Right lobe of liver (tissue), 6 donors: ENCODE data around the gene ZNF684. TPM values are rescaled to one million over a fixed set of nuclear protein-coding genes. Genes with fewer than 3 reads are reported as not detected.

Experiments used
- ATAC-seq, 4 donors: fragments of 200-7000 bp; cut with Tn5 transposase; one replicate each; pipeline ENCODE4 v1.9.1; 2020; ENCODE audit warnings: mild to moderate bottlenecking in 4 of 4, moderate library complexity in 4 of 4
- DNase-seq, 3 donors: peaks; one replicate each; pipeline ENCODE4 v3.0.0-alpha.2; 2020
- H3K27ac ChIP-seq, 3 donors: fragments of 200-600 bp; one replicate each; pipeline ENCODE4 v1.8.0; 2022
- H3K27me3 ChIP-seq, 2 donors: fragments of 200-600 bp; one replicate each; pipeline ENCODE4 v1.8.0; 2022
- H3K36me3 ChIP-seq, 4 donors: fragments of 200-600 bp; sonication (generic) in 1 of 4; one replicate each; pipeline versions ENCODE4 v1.5.1 to v1.8.0; 2017 to 2022; ENCODE audit warnings: control low read depth in 1 of 4
- H3K4me1 ChIP-seq, 4 donors: fragments of 200-600 bp; sonication (generic) in 1 of 4; one replicate each; pipeline versions ENCODE4 v1.5.1 to v1.8.0; 2017 to 2022; ENCODE audit warnings: control low read depth in 1 of 4
- H3K4me3 ChIP-seq, 3 donors: fragments of 200-600 bp; one replicate each; pipeline ENCODE4 v1.8.0; 2022
- H3K9me3 ChIP-seq, 4 donors: fragments of 200-600 bp; sonication (generic) in 1 of 4; one replicate each; pipeline versions ENCODE4 v1.5.1 to v1.8.0; 2017 to 2022; ENCODE audit warnings: control low read depth in 1 of 4
- POLR2A ChIP-seq: fragments of 450-650 bp; IDR thresholded peaks from one replicate; pipeline ENCODE4 v1.6.1; 2017; ENCODE audit warnings: antibody characterized with exemption, mild to moderate bottlenecking
- WGBS: methylation state at CpG from one replicate; pipeline ENCODE4 v1.1.6; 2018; ENCODE audit warnings: low coverage, low lambda C conversion rate; ENCODE audit not compliant: insufficient coverage; ENCODE audit errors: missing lambda C conversion rate; 5-methylcytosine and 5-hydroxymethylcytosine counted together
- intact Hi-C, 2 donors: fragments of 100-400 bp; cut with DNase I; formaldehyde crosslinking; loops; one replicate each; pipeline versions ENCODE4 v1.11.2 to v1.14.1; 2022
- total RNA-seq, 6 experiments: library from RNA; depleted of rRNA in 2 of 6; stranded (reverse); fragments of >200 nt in 2 of 6; fragmentation: NEBNext Ultra II Directional in 3 of 6; extraction: Animal tissue kit (Norgen Biotek cat#: 25700) in 3 of 6; gene quantifications; one replicate each; pipeline versions ENCODE4 v1.1.0 to v1.2.4, GENCODE V29; 2016 to 2023
- TF ChIP-seq, protein P1 (sequence below), 4 donors: fragments of 200-600 bp in 3 of 4; fragments of 450-650 bp in 1 of 4; IDR thresholded peaks; one replicate each; pipeline versions ENCODE4 v1.5.1 to v1.8.0; 2016 to 2022; ENCODE audit warnings: antibody characterized with exemption in 4 of 4, mild to moderate bottlenecking in 2 of 4
- donor health status: DM: no; HTN: yes; CAD: no.
- donor health status: DM: no; HTN: no; CAD: no.
- donor health status: DM: no; HTN: no; CAD: no.
- donor health status: DM: no; HTN: yes; CAD: no.
- donor health status: DM: no; HTN: yes; CAD: no.

The ZNF684 gene
- total RNA-seq, 6 experiments from 2014 or later = 6.0 to 11.0 (median 8.6) TPM

DNA sequence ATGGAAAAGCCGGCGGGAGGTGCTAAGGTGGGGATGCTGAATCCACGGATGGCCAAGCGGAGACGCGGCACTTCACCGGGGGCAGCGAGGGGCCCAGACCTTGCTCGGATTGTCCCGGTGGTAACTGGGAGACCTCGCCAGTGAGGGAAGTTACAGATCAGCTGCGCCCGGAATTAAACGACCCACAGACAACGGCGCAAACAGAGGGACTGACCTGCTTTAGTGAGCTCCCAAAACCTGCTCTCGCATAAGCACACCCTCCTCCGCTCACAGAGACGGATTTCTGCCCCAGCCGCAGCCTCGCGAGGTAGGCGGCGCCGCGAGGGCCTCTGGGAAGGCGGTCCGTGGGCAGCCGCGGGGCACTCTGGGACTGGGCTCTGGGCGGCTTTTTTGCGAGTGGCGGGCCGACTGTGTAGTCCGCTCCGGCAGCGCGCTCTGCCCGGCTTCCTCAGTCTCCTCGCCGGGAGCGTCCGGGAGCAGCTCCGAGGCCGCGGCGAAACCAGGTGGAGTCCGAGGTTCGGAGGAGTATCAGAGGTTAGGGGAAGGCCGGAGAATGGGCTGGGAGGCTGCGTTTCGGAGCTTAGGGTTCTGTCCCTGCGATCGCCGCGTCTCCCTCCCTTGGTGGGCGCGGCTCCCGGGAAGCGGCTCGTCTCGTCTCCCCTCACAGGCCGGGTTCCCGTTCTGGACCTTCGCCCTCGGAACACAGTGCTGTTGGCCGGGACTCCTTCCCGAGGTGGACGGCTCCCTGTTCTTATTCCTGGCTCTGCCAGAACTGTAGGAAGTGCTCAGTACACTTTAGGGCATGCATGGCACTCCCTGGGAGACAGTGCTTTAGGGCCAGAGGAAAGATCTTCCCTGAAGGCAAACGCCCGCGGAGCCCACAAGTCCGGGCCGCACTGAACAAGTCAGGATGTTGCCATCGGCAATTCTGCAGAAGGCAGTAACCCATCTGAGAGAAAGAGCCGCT lies 22.8 kb upstream of the ZNF684 start, which contains the start of gene EXO5:
EXO5 (plus strand) TSS at position 393 of the 967 bp plus-strand sequence. CDS start 5,778 bp downstream, outside the sequence.
- no peaks in the 10 kb centered on the region for H3K27me3 ChIP-seq
- WGBS = 0% methylated on average over 20 of the region's 76 CpGs
- ATAC-seq (peak; percentile 99 to 100 (median 100)), DNase-seq (peak; percentile 90 to 92 (median 90))
- intact Hi-C loops = no loop called here
- H3K4me3 ChIP-seq = peak within 1 kb of the TSS; percentile 64 to 88 (median 81)
- TF ChIP-seq, protein P1, sequence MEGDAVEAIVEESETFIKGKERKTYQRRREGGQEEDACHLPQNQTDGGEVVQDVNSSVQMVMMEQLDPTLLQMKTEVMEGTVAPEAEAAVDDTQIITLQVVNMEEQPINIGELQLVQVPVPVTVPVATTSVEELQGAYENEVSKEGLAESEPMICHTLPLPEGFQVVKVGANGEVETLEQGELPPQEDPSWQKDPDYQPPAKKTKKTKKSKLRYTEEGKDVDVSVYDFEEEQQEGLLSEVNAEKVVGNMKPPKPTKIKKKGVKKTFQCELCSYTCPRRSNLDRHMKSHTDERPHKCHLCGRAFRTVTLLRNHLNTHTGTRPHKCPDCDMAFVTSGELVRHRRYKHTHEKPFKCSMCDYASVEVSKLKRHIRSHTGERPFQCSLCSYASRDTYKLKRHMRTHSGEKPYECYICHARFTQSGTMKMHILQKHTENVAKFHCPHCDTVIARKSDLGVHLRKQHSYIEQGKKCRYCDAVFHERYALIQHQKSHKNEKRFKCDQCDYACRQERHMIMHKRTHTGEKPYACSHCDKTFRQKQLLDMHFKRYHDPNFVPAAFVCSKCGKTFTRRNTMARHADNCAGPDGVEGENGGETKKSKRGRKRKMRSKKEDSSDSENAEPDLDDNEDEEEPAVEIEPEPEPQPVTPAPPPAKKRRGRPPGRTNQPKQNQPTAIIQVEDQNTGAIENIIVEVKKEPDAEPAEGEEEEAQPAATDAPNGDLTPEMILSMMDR (IDR thresholded peaks at IDR 0.05) = no peak
- TF ChIP-seq POLR2A = peak; percentile 67
- no peaks in the 10 kb centered on the region for H3K9me3 ChIP-seq
- H3K4me1 ChIP-seq = peaks cover 0 to 4% (median 0%) of the 10 kb centered on the region in 4 donors
- H3K36me3 ChIP-seq = no peaks in the 10 kb centered on the region
- peak within 1 kb of the TSS; percentile 35 to 61 (median 46) for H3K27ac ChIP-seq

DNA sequence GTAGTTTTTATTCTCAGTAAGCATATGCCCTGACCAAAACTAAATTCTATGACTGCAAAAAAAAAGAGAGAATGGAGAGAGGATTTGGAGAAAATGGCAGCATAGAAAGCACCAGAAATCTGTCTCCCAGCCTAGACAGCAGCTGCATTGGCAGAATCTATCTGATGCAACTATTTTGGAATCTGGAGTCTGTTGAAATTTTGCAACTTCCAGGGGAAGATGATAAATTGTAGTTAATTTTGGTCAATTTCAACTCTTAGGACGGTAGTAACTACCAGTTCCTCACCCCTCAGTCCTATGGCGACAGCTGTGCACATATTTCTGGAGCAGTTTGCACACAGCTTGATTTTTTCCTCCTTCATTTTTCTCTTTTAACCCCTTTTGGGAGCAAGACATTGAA lies 11.9 kb upstream of the ZNF684 start:
- H3K9me3 ChIP-seq = peaks cover 0 to 8% (median 0%) of the 10 kb centered on the region in 4 donors
- intact Hi-C loops = no loop called here
- WGBS = 70% methylated on average over 2 of the region's 2 CpGs

DNA sequence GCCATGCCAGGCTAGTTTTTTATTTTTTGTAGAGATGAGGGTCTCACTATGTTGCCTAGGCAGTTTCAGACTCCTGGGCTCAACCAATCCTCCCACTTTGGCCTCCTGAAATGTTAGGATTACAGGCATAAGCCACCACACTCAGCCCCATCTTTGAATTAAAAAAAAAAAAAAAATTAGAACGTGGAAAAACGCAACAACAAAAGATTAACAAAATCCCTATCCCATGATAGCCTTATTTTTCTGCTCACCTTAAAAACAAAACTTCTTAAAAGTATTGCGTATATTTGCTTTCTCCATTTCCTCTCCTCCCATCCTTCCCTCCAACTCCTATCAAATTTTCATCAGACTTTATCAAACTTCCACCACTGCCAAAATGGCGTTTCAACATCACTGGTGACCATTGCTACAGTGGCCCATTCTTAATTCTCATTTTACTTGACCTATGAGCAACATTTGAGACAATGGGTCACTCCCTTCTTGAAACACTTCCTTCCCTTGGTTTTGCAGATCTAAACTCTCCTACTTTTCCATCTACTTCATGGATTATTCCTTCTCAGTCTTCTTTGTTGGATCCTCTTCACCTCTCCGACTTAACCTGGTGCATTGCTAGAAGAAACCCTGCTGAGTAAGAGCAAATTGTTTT lies 579 bp upstream of the ZNF684 start:
- Histone ChIP-seq H3K4me3 (peak overlapping the region; percentile 70 to 78 (median 77)), H3K27ac (peak overlapping the region; percentile 68 to 82 (median 79)), H3K4me1 (peaks cover 0 to 23% (median 0%) of the 10 kb centered on the region in 4 donors), H3K9me3 (no peaks in the 10 kb centered on the region), H3K36me3 (no peaks in the 10 kb centered on the region), H3K27me3 (no peaks in the 10 kb centered on the region)
- no peak for DNase-seq
- intact Hi-C loops = no loop called here
- 23% methylated on average over 5 of the region's 5 CpGs for WGBS
- TF ChIP-seq, protein P1 (IDR thresholded peaks at IDR 0.05) = no peak
- no peak for TF ChIP-seq POLR2A
- no peak for ATAC-seq

More for the DNA sequence above, 11.9 kb upstream of the ZNF684 start:
- no peaks in the 10 kb centered on the region for H3K4me1 ChIP-seq
- H3K27ac ChIP-seq = no peak overlapping the region
- no peaks in the 10 kb centered on the region for H3K27me3 ChIP-seq
- H3K36me3 ChIP-seq = no peaks in the 10 kb centered on the region
- no peak overlapping the region for H3K4me3 ChIP-seq
- ATAC-seq = no peak
- TF ChIP-seq, protein P1 (IDR thresholded peaks at IDR 0.05) = no peak
- no peak for TF ChIP-seq POLR2A
- no peak for DNase-seq

DNA sequence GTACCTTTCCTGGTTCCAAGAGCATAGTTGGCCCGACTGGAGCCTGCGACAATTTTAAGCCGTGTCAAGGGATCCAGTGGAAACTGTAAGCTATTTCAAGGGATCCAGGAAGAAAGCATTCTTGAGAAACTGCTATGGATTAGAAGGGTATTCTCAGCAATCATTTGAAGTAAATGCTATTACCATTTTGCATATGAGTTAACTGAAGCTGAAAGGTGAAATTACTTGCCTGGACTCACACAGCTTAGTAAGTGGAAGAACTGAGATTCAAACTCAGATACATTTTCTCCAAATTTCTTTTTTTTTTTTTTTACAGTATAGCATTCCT lies 589 bp downstream of the ZNF684 start:
- peak overlapping the region; percentile 68 to 82 (median 79) for H3K27ac ChIP-seq

More for the DNA sequence above, 589 bp downstream of the ZNF684 start:
- Histone ChIP-seq H3K4me1 (peaks cover 0 to 23% (median 0%) of the 10 kb centered on the region in 4 donors), H3K36me3 (no peaks in the 10 kb centered on the region), H3K9me3 (no peaks in the 10 kb centered on the region), H3K4me3 (peak overlapping the region; percentile 70 to 78 (median 77)), H3K27me3 (no peaks in the 10 kb centered on the region)
- no peak for ATAC-seq
- no peak for DNase-seq
- intact Hi-C loops = no loop called here
- TF ChIP-seq, protein P1 (IDR thresholded peaks at IDR 0.05) = no peak
- 0% methylated on average over 2 of the region's 3 CpGs for WGBS
